BLaER1 treated with 17β-estradiol and CSF1 and Interleukin-3, amounts not matched to agents 10 nM and 100 nM (cell line): ENCODE data around the gene HOXD9.

Experiments
- H3K27ac ChIP-seq, 11 experiments: shearing (Covaris generic); formaldehyde crosslinking; 2 replicates each; pipeline ENCODE4 v1.8.1; 2022
- H3K27me3 ChIP-seq, 11 experiments: shearing (Covaris generic); formaldehyde crosslinking; 2 replicates each; pipeline ENCODE4 v1.8.1; 2022
- H3K36me3 ChIP-seq, 11 experiments: shearing (Covaris generic); formaldehyde crosslinking; 2 replicates each; pipeline ENCODE4 v1.8.1; 2022
- H3K4me1 ChIP-seq, 10 experiments: shearing (Covaris generic); formaldehyde crosslinking; 2 replicates each; pipeline ENCODE4 v1.8.1; 2022
- H3K4me2 ChIP-seq, 11 experiments: shearing (Covaris generic); formaldehyde crosslinking; 2 replicates each; pipeline ENCODE4 v1.8.1; 2022
- H3K4me3 ChIP-seq, 10 experiments: shearing (Covaris generic); formaldehyde crosslinking; 2 replicates each; pipeline ENCODE4 v1.8.1; 2022
- H3K9ac ChIP-seq, 11 experiments: shearing (Covaris generic); formaldehyde crosslinking; 2 replicates each; pipeline ENCODE4 v1.8.1; 2022
- H3K9me3 ChIP-seq, 11 experiments: shearing (Covaris generic); formaldehyde crosslinking; replicated peaks in 1 of 11; 2 replicates each; pipeline ENCODE4 v1.8.1; 2022
- H4K20me1 ChIP-seq, 11 experiments: shearing (Covaris generic); formaldehyde crosslinking; 2 replicates each; pipeline ENCODE4 v1.8.1; 2022
- Cebpa-rat ChIP-seq, 11 experiments: shearing (Covaris generic); IDR thresholded peaks; 2 replicates each; pipeline ENCODE4 v1.8.1; 2022

The HOXD9 gene

DNA sequence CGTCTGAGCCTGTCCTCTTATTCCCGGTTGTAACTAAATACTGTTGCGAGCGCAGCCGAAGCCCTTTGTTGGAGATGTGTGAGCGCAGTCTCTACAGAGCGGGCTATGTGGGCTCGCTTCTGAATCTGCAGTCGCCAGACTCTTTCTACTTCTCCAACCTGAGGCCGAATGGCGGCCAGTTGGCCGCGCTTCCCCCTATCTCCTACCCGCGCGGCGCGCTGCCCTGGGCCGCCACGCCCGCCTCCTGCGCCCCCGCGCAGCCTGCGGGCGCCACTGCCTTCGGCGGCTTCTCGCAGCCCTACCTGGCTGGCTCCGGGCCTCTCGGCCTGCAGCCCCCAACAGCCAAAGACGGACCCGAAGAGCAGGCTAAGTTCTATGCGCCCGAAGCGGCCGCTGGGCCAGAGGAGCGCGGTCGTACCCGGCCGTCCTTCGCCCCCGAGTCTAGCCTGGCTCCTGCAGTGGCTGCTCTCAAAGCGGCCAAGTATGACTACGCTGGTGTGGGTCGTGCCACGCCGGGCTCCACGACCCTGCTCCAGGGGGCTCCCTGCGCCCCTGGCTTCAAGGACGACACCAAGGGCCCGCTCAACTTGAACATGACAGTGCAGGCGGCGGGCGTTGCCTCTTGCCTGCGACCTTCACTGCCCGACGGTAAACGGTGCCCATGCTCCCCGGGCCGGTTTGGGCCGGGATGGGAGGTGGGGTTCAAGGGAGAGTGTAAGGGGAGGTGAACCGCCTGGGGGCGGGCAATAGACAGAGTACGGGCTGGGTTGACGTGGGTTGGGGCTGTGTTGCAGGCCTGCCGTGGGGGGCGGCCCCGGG is 22.6 kb upstream of the HOXD9 start, which contains the start of gene HOXD12:
TSS of gene HOXD12 (plus strand) at position 68 of the 819 bp plus-strand sequence. CDS start at position 75, 7 bp downstream.
- no peaks in the 10 kb centered on the region for H3K36me3 ChIP-seq
- peaks cover 100% of the 10 kb centered on the region in 11 experiments for H3K27me3 ChIP-seq
- H3K27ac ChIP-seq = no peak within 1 kb of the TSS
- peaks cover 29 to 52% (median 35%) of the 10 kb centered on the region in 11 experiments for H3K9me3 ChIP-seq
- H3K4me3 ChIP-seq = no peak within 1 kb of the TSS
- peaks cover 0 to 15% (median 11%) of the 10 kb centered on the region in 10 experiments; a peak in 15 of 20 replicates for H3K4me1 ChIP-seq
- no peak within 1 kb of the TSS for H3K4me2 ChIP-seq
- H4K20me1 ChIP-seq = peaks cover 0 to 89% (median 50%) of the 10 kb centered on the region in 11 experiments; a peak in 16 of 22 replicates
- H3K9ac ChIP-seq = no peak within 1 kb of the TSS
- TF ChIP-seq Cebpa-rat (IDR thresholded peaks at IDR 0.05) = no peak

DNA sequence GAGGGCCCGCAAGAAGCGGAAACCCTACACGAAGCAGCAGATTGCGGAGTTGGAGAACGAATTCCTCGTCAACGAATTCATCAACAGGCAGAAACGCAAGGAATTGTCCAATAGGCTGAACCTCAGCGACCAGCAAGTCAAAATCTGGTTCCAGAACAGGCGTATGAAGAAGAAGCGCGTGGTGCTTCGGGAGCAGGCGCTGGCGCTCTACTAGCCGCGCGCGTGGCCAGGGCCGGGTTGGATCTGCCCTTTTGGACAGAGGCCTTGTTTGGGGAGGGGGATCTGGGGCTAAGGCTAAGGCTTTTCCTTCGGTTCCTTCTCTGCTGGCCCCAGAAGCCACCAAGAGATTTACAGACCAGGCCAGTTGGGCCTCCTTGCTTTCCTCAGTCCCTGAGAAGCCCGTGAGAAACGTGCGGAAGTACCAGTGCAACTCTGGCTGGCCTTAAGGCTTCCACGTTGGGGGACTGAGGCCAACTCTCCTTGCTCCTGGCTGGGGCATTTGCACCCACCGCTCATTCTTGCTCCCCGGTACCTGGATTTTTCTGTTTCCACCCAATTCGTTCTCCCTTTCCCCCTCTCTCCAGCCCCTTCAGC is 21.9 kb upstream of the HOXD9 start:
- Histone ChIP-seq H3K4me3 (no peak overlapping the region), H3K9me3 (peaks cover 36 to 59% (median 42%) of the 10 kb centered on the region in 11 experiments), H4K20me1 (peaks cover 0 to 82% (median 50%) of the 10 kb centered on the region in 11 experiments; a peak in 16 of 22 replicates), H3K36me3 (no peaks in the 10 kb centered on the region), H3K4me1 (peaks cover 0 to 15% (median 11%) of the 10 kb centered on the region in 10 experiments; a peak in 15 of 20 replicates), H3K27ac (no peak overlapping the region), H3K27me3 (peaks cover 100% of the 10 kb centered on the region in 11 experiments), H3K9ac (no peak overlapping the region), H3K4me2 (no peak overlapping the region)
- TF ChIP-seq Cebpa-rat (IDR thresholded peaks at IDR 0.05) = no peak

DNA sequence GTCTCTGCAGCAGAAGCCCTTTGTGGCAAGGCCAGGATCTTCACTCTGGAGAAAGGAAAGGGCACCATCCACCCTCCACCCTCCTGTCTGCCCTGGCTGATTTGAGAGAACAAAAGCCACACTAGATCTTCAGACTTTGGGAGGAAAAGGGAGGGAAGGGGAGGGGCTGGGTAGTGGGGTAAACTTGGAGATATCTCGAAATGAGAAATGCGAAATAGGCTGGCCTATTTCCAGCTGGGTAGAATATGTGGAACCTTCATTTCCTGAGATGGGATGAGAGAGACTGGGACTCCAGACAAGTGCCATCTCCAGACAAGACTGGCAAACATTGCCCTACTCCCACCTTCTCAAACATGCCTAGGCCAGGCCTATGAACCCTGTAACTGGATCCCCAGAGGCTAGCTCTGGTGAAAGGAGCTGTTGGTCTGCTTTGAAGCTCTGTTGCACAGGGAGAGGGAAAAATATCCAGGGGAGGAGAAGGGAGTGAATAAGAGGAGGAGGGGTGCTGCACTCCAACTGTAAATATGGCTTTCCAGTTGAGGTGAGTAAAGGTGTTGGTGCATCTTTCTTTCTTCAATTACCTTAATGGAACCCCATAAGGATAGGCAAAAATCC is 21.2 kb upstream of the HOXD9 start:
- Histone ChIP-seq H3K27me3 (peaks cover 100% of the 10 kb centered on the region in 11 experiments), H3K4me1 (peaks cover 0 to 15% (median 11%) of the 10 kb centered on the region in 10 experiments; a peak in 15 of 20 replicates), H3K4me3 (no peak overlapping the region), H4K20me1 (peaks cover 0 to 79% (median 48%) of the 10 kb centered on the region in 11 experiments; a peak in 16 of 22 replicates), H3K9ac (no peak overlapping the region), H3K27ac (no peak overlapping the region), H3K4me2 (no peak overlapping the region), H3K36me3 (no peaks in the 10 kb centered on the region), H3K9me3 (peaks cover 41 to 66% (median 49%) of the 10 kb centered on the region in 11 experiments)
- TF ChIP-seq Cebpa-rat (IDR thresholded peaks at IDR 0.05) = no peak

DNA sequence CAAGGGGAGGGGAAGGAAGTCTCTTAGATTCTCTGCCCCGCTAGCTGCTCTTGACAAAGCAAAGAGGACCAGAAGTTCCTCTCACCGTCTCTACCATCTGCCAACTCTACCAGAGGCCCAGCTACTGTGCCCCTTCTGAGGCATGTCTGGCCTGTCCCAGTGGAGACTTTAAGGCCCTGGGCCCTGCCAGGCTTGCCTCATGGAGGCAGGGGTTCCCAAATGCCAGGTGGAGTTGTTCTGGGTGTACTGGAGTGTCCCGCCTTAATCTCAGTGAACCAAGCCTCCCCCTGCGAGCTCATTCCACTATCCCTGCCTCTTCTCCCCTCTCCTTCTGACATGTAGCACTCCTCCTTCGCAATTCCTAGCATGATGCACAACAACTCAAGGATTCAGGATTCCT is 20.7 kb upstream of the HOXD9 start:
- Histone ChIP-seq H3K36me3 (no peaks in the 10 kb centered on the region), H4K20me1 (peaks cover 0 to 73% (median 43%) of the 10 kb centered on the region in 11 experiments; a peak in 16 of 22 replicates), H3K27me3 (peaks cover 100% of the 10 kb centered on the region in 11 experiments), H3K4me1 (peaks cover 0 to 10% (median 6%) of the 10 kb centered on the region in 10 experiments; a peak in 15 of 20 replicates), H3K4me3 (no peak overlapping the region), H3K9me3 (peaks cover 46 to 71% (median 54%) of the 10 kb centered on the region in 11 experiments), H3K9ac (no peak overlapping the region), H3K4me2 (no peak overlapping the region), H3K27ac (no peak overlapping the region)
- TF ChIP-seq Cebpa-rat (IDR thresholded peaks at IDR 0.05) = no peak

DNA sequence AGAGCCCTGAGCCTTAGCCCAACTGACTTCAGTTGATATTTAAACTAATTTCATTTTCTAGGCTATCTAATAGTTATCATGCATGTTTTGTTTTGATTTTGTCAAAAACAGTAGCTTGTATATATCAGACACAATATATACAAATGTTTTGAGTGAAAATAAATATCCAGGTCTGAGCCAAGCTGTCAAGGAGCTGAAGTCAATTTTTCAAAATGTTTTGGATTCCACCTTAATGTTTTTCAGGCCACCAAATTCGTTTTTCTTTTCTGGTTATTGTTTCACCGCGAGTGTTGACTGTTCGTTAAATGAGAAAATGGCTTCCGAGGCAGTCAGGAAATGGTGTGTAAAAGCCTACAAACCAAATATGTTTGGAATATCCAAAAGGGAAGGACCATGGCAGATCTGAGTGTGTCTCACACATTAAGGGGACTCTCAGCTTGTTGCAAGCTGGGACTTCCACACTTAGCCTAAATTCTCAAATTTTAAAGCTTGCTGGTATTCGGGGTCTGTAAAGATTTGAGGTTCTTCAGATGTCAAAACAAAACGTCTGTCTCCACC is 20.1 kb upstream of the HOXD9 start:
- Histone ChIP-seq H3K4me1 (peaks cover 0 to 5% (median under 1%) of the 10 kb centered on the region in 10 experiments; a peak in 11 of 20 replicates), H3K4me3 (no peak overlapping the region), H3K9ac (no peak overlapping the region), H3K27me3 (peaks cover 99 to 100% (median 100%) of the 10 kb centered on the region in 11 experiments), H3K4me2 (no peak overlapping the region), H4K20me1 (peaks cover 0 to 68% (median 37%) of the 10 kb centered on the region in 11 experiments; a peak in 14 of 22 replicates), H3K9me3 (peaks cover 52 to 77% (median 59%) of the 10 kb centered on the region in 11 experiments), H3K27ac (no peak overlapping the region), H3K36me3 (no peaks in the 10 kb centered on the region)
- no peak for TF ChIP-seq Cebpa-rat (IDR thresholded peaks at IDR 0.05)

DNA sequence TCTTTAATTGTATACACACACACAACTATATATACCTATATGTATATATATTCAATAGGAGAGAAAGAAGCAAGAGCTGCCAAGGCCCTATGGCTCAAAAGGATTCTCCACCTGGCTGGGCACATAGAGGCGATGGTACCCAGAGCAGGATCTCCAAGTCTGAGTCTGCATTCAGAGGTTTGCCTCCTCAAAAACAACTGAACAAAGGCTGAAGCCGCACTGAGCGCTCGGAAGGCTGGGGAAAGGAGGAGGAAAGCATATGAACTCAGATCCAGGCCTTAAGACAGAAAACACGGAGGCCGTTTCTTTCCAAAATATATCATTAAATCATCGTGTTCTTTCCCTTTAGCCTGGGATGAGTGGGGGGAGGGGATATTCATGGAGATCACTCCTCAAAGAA is 19.3 kb upstream of the HOXD9 start:
- Histone ChIP-seq H4K20me1 (peaks cover 0 to 61% (median 31%) of the 10 kb centered on the region in 11 experiments; a peak in 14 of 22 replicates), H3K4me1 (no peaks in the 10 kb centered on the region; a peak in 1 of 20 replicates), H3K36me3 (no peaks in the 10 kb centered on the region), H3K9ac (no peak overlapping the region), H3K27me3 (peaks cover 92 to 99% (median 97%) of the 10 kb centered on the region in 11 experiments), H3K9me3 (peaks cover 52 to 81% (median 59%) of the 10 kb centered on the region in 11 experiments), H3K4me2 (no peak overlapping the region), H3K4me3 (no peak overlapping the region), H3K27ac (no peak overlapping the region)
- TF ChIP-seq Cebpa-rat (IDR thresholded peaks at IDR 0.05) = no peak

DNA sequence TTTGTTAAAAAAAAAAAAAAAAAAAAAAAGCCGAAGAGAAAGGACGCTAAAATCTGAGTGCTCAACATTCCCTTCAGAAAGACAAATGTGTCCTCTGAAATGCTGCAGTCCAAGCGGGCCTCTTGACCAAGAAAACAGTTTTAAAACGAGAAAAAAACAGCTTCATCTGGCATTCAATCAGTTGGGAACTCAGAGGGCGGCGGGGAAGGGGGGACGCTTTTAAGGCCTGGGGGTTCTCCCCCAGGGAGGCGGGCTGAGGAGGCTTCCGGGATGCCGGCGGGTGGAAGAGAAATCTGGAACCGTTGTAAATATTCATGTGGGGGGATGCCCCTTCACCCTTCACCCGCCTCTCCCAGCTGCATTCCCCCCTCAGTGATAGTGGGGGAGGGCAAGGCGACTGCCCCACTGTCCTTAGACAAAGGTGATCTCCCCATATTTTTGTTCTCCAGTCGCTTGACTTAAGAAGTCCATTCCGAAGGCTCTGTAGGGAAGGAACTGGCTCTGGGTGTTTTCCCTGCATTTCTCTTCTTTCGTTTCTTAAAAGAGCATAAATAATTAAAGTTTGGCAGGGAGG is 18.7 kb upstream of the HOXD9 start:
- no peaks in the 10 kb centered on the region for H3K36me3 ChIP-seq
- no peak overlapping the region for H3K9ac ChIP-seq
- H3K27me3 ChIP-seq = peaks cover 92 to 99% (median 97%) of the 10 kb centered on the region in 11 experiments
- H3K4me2 ChIP-seq = no peak overlapping the region
- H3K27ac ChIP-seq = no peak overlapping the region
- TF ChIP-seq Cebpa-rat (IDR thresholded peaks at IDR 0.05) = no peak
- no peaks in the 10 kb centered on the region for H3K4me1 ChIP-seq
- H3K9me3 ChIP-seq = peaks cover 52 to 85% (median 62%) of the 10 kb centered on the region in 11 experiments
- H4K20me1 ChIP-seq = peaks cover 0 to 55% (median 25%) of the 10 kb centered on the region in 11 experiments; a peak in 14 of 22 replicates
- H3K4me3 ChIP-seq = no peak overlapping the region

DNA sequence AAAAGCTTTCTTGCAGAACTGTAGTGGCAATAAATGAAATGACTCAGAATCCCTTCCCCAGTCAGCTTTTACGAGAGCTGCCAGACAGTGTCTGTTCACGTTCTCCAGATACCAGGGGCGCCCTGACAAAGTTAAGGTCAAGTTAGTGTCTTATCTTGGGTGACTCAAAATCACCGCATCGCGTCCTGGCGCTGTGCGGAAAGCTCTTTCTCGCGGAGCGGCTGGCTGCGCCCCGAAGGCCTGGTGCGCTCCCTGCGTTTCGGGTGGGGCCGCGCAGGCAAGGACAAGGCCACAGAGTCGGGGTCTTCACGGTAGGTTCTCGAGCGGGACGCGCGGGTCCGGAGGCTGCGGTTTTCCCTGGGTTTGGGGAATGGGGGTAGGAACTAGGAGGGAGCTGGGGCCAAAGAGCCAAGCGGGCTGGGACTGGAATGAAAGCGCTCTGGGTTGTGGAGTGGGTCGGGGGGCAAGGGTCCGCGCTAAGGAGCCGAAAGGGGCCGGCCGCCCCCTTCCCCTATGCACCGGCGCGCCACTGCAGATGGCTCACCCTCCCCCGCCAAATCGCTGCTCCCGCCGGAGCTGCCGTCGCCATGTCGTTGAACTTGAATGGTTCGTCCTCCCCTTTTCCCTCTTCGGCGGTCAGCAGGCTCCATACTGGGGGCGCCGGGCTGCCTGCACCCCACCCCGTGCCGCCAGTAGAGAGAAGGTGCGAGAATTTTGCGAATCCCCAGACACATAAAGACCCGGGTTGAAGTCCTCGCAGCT is 18.0 kb upstream of the HOXD9 start:
- peaks cover 58 to 86% (median 64%) of the 10 kb centered on the region in 11 experiments for H3K9me3 ChIP-seq
- no peak overlapping the region for H3K9ac ChIP-seq
- H3K27ac ChIP-seq = no peak overlapping the region
- no peak for TF ChIP-seq Cebpa-rat (IDR thresholded peaks at IDR 0.05)
- no peak overlapping the region for H3K4me2 ChIP-seq
- H3K27me3 ChIP-seq = peaks cover 92 to 99% (median 97%) of the 10 kb centered on the region in 11 experiments
- no peaks in the 10 kb centered on the region for H3K36me3 ChIP-seq
- H3K4me3 ChIP-seq = no peak overlapping the region; a peak in 1 of 20 replicates
- no peaks in the 10 kb centered on the region for H3K4me1 ChIP-seq
- H4K20me1 ChIP-seq = peaks cover 0 to 48% (median 26%) of the 10 kb centered on the region in 11 experiments; a peak in 13 of 22 replicates
